Medulla oblongata (tissue), 1 donor: ENCODE measurements around the gene SAMD4B.
"Not testable (repeated sequence)": the region's sequence is repeated elsewhere in the genome, so short reads cannot be mapped to it uniquely, and the experiment has no call there.

Experiments used
- DNase-seq: peaks from one replicate; pipeline ENCODE4 v3.0.0-alpha.2; 2015; ENCODE audit errors: extremely low spot score

Gene SAMD4B

DNA sequence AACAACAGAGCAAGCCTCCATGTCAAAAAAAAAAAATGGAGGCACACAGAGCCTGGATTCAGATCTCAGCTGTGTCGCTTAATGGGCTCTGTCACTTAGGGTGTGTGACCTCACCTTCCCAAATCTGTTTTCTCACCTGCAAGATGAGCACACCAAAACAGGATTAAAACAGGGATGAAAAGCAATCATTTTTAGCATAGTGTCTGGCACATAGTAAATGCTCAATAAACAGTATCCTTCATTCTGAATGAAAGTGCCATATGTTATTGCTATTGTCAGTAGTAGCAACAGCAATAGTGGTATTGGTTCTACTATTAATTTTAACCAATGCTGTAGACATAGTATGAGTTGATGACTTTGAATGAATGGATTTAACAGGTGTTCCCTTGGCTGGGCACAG lies 23.3 kb downstream of the SAMD4B start:
- no peak for DNase-seq

DNA sequence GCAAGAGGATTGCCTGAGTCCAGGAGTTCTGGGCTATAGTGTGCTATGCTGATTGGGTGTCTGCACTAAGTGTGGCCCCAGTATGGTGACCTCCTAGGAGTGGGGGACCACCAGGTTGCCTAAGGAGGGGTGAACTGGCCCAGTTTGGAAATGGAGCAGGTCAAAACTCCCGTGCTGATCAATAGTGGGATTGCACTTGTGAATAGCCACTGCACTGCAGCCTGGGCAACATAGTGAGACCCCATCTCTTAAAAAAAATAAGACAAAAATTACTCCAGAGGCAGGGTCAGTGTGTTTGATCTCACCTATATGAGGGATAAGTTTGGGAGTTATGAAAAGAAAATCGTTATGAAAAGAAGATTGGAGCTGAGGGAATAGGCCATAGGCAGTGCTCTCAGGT lies 27.0 kb downstream of the SAMD4B start:
- no peak for DNase-seq

DNA sequence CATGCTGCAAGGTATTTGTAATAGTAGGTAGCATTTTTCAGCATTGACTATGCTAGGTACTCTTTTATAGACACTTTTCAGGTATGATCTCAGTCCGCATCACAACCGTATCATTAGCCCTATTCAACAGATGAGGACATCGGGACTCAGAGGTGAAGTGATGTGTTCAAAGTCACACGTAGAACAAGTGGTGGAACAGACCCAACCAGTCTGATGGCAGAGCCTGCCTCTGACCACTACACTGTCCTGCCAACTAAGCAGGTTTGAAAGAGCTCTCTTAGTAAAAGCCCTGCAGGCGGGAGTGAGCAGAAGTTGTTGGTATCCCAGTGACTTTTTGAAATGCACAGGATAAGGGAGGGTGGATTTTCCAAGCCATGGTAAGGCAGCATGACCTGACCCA lies 28.5 kb downstream of the SAMD4B start:
- no peak for DNase-seq

DNA sequence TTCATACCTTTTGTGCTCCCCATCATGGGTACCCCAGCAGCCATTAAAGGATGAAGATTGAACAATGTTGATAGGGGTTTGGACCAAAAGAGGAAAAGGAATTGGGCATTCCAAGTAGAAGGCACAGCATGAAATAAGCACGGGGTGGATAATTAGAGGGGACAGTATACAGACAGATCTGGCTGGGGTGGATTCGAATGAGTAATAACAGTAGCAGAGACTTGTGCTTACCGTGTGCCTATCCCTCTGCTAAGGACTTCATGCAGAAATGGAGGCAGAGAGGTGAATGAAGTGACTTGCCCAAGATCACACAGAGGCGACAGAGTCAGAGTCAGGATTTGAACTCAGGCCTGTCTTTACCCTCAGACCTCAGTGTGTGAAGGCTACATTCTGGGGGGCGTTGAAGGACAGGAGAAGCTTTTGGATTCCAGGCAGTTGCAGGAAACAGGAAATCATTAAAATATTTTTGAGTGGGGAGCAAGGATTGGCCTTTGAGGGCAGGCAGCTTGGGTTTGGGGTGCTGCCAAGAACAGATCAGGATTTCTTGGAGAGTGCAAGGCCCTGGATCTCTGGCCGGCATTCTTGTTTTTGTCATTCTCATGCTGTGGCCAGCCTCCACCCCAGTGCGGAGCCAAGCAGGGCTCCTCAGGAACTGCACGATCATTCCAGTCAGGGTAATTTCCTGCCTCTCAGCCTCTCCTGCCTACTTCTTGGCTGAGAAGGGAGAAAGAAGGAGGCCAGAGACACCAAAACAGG lies 30.0 kb downstream of the SAMD4B start:
- DNase-seq = peak; percentile 77

DNA sequence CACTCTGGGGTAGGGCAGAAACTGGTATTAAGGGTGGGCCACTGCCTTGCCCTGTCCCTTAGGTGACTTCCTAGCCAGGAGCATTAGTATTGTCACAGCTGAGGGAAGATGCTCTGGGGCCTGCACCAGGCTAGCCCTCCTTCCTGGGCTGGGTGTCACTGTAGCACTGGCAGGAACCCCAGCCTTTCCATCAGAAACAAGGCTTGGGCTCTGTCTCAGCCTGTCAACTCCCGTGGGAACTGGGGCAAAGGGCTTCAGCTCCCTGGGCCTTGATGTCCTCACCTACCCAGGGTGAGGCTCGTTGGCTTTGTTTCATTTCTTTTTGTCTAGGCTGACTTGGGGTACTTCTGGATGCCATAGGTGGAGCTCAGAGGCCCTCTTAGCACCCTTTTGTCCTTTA lies 30.7 kb downstream of the SAMD4B start:
- DNase-seq = no peak

DNA sequence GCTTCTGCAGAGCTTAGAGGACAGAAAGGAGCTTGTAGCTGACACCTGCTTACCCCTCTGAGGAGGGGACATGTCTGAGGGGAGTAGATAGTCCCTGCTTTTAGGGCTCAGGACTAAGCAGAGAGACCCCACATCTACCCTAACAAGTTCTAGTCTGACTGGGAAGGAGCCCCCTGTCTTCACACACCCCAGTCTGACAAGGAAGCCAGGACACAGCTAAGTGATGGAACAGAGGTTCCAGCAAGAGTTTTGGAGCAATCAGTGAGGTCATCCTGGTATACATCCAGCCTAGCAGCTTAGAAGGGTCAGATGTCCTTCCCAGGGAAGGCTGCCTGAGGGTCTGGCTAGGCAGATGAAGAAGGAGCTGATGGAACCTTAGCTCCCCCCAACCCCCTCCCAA lies 33.7 kb downstream of the SAMD4B start:
- no peak for DNase-seq

DNA sequence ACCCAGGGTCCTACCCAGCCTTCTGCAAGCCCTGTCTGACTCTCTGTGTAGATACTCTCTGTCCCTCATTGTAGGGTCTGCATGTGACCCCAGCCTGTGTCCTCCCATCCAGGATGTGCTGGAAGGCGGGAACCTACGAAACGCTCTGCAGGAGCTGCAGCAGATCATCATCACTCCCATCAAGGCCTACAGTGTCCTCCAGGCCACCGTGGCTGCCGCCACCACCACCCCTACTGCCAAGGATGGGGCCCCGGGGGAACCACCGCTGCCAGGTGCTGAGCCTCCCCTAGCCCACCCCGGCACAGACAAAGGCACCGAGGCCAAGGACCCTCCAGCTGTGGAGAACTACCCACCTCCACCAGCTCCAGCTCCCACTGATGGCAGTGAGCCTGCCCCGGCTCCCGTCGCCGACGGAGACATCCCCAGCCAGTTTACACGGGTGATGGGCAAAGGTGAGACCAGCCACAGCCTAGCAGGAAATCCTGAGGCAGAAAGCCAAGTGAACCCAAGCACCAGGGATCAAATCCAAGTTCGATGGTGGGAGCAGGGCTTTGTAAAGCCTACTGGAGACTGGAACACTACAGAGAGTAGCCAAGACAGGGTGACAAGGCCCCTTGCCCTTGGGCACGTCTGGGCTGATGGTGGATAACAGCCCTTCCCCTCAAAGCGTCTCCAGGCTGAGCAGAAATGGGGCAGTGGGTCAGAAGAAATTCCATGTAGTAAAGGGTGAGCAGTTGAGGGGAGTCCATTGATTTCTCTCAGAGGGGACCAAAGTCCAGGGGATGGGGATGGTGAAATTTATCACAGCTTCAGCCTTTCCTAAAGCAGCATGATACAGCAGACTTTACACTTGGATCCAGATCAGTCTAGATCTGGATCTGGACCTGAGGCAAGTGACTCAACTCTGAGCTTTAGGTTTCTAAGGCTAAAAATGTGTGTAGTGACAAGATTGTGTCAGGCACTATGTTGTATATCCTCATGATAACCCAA lies 35.4 kb downstream of the SAMD4B start:
- DNase-seq = no peak

DNA sequence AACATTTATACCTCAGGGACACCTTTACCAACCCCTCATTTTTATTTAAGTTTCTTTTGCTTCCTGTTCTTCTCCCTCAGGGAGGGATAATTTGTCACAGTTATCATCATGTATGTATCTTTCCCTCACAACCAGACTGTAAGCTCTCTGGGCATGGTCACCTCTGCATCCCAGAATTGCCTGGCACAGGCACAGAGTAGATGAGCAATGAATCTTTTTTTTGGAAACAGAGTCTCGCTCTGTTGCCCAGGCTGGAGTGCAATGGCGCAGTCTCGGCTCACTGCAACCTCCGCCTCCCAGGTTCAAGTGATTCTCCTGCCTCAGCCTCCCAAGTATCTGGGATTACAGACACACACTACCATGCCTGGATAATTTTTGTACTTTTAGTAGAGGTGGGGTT lies 37.1 kb downstream of the SAMD4B start:
- not testable (repeated sequence) for DNase-seq

DNA sequence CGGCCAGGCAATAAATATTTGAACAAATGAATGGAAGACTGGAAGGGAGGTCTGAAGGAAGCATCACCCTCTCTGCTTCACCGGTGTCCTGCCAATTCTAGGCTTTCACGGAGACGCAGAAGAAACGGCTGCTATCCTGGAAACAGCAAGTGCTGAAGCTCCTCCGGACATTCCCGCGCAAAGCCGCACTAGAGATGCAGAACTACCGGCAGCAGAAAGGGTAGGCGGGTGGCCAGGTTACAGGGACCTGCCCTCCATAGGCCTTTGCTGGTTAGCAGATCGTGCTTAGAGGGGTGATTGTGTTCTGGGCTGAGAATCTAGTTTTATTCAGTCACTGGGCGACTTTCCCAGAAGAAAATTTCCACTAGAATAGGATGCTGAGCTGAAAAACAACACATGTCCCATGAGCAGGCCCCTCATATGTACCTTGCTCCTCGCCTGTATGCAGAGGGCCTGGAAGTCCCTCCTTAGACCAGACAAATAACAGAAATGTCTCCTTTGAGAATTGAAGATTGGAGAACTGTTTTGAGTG lies 37.7 kb downstream of the SAMD4B start:
- DNase-seq = peak; percentile 76

DNA sequence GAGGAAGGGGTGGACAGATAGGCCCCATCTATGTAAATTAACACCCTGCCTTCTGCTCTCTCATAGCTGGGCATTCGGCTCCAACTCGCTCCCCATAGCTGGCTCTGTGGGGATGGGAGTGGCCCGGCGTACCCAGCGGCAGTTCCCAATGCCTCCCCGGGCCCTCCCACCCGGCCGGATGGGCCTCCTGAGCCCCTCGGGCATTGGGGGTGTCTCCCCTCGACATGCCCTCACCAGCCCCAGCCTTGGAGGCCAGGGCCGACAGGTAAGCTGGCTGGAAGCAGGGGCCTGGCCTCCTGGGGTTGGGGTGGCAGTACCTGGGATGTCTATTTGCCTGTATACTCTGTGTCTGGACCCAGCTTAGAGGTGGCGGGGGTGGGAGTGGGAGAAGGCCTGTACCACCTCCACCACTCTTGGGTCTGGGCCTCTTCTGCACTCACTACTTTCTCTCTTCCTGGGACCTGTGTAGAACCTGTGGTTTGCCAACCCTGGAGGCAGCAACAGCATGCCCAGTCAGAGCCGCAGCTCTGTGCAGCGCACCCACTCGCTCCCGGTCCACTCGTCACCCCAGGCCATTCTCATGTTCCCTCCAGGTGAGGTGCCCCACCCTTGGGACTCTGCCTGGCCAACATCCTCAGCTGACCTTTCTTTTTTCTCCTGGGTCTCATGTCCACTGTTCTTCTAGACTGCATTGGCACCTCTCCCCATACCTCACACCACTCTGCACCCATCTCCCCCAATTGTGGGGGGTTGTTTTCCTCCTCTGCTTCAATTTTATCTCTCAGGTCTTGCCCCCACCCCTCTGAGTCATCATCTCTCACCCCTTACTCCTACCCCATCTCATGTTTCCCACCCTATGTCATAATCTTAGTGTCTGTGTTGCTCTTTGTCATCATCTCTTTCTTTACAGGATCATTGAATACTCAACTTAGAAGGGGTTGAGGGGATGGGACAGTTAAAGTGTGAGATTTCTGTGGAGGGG lies 38.6 kb downstream of the SAMD4B start:
- DNase-seq = no peak

DNA sequence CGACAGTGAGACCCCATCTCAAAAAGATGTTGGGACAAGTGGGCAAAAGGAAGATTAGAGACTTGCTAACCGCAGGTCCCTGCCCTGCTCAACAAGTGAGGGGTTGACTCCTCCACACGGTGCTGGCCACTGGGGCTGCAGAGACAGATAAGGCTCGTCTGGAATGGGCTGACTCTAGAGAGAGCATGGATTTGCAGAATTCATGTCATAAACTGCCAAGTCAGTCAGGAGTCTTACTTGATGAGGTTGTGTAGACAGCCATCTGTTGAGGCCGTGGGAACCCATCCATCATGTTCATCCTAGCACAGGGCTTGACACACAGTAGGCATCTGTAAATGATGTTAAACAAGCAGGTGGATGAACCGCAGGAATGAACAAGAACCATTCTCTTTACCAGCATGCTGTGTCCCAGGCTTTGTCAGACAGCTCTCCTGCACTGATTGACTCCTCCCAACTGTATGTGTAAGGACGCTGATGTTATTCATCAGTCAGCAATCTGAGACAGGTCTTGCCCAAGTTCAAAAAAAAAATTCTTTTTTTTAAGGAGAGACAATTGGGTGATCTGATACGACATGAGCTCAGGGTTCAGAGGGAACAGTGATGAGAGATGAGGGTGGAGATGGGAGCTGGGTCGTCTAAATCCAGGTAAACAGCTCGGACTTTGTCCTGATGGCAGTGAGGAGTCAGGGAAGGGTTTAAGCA lies 39.8 kb downstream of the SAMD4B start:
- DNase-seq = no peak

DNA sequence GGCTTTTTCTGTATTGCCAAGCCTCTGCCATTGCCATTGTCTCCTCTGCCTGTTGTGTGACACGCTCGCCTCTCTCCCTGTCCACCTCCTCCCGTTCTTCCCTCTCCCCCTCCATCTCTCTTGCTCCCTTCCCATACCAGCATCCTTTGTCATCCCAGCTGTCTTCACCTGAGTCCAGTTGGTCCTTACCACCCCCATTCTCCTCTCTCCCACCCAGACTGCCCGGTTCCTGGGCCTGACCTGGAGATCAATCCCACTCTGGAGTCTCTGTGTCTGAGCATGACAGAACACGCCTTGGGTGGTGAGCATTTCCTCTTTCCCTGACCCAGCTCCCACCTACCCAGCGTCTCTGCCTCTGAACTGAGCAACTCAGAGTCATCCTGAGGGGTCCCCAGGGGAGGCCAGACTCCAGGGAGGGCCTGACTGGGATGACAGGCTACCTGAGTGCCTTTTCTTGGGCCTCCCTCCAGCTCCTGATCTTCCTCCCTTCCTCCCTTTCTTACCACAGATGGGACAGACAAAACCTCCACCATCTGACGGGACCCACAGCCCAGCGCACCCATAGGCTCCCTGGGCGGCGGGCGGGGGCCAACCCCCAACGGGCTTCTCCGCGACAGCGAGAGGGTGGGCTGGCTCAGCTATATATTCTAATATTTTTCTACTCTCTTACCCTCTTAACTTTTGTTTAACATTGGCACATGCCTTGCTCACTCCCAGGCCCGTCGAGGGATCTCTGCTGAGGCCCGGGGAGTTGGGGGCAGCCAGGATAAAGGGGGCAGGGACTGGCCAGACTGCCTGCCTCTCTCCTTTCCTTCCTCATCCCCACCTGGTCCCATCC lies 41.0 kb downstream of the SAMD4B start:
- no peak for DNase-seq

DNA sequence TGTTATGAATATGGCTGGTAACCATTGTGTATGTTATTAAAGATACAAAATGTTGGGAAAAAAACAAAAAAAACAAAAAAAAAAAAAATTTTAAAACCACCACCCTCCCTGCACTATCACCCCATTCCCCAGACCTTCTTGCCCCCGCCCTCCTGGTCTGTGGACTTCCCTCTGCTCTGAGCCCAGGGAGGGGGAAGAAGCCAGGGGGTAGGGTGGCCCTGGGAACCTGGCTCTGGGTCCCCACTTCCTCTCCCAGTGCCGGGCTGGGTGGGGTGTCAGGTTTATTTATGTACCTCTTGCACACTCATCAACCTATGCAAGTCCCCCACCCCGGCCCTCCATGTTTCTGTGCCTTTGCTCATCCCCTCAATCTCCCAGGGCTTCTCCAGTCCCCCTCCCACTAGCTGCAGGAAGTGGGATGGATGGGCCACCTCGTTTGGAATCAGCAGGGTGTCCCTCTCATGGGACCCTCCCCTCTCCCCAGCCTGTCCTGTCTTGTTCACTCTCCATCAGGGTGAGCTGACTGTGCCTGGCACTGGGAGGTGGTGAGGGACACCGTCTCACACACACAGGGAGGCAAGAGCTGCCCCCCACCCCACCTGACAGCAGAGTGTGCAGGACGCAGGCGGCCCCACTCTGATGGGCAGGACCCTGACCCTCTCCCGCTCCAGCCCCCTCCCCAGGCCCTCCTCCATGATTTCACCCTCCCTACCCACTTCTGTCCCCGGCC lies 42.8 kb downstream of the SAMD4B start:
- DNase-seq = no peak

DNA sequence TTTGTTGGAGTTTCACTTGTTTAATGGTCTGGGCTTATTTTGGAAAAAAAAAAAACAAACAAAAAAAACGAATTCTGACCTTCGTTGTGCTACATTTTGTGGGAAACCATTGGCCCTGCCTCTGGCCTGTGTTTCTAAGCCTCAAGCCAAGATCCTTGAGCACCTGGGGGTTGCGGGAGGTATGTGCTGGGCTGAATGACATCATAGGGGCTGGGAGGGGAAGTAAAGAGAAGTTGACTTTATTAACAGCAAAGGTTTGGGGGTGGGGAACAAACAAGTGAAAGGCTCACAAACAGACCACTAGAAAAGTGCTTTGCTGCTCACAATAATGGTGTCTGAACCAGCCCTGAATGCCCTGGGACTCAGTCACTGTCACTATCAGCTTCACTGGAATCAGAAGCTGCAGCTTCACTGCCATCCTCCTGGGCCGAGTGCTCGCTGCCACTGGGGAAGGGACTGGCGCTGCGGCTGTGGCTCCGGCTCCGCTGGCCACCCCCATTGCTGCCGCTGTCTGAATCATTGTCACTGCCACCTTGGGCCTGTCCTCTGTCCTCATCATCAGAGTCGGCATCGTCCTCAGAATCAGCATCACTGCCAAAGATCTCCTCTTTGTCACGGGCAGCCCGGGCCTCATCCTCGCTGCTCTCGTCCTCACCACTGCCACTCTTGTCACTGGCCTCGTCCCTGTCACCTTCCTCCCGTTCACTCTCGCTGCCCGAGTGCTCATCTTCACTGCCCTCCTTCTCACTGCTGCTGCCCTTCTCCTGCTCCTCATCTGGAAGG lies 43.6 kb downstream of the SAMD4B start:
- no peak for DNase-seq

DNA sequence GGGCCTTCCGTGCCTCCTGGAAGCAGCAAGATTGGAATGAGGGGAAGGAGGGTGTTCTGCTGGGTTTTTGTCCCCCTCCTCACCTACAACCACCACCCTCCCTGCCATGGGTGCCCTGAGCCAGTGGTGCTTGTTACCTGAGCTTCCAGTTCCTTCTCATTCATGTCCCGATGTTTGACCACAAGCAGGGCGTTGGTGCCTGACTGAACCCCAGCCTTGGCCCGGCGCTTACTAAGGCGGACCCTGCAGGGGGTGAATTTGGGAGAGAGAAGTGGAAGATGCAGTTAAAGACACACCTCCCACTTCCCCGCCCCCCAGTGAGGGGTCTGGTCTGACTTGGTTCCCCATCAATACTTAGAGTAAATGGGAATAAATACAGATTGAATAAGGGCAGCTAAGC lies 44.3 kb downstream of the SAMD4B start:
- DNase-seq = no peak

DNA sequence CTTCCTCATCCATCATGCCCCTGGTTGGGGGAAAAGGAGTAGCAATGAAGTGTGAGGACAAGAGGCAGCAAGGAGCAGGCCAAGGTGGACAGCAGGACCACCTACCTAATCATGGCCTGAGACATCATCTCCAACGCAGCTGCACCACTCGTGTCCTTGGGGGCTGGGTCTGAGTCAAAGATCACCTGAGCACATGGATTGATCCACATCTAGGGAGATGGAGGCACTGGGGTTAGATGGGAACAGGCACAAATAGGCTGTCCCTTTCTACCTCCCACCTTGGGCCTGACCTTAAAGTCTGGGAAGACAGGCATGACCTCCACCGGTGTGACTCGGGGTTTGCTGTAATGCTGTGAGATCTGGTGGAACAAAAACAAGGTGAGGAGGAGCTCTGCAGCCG lies 46.4 kb downstream of the SAMD4B start:
- DNase-seq = no peak

DNA sequence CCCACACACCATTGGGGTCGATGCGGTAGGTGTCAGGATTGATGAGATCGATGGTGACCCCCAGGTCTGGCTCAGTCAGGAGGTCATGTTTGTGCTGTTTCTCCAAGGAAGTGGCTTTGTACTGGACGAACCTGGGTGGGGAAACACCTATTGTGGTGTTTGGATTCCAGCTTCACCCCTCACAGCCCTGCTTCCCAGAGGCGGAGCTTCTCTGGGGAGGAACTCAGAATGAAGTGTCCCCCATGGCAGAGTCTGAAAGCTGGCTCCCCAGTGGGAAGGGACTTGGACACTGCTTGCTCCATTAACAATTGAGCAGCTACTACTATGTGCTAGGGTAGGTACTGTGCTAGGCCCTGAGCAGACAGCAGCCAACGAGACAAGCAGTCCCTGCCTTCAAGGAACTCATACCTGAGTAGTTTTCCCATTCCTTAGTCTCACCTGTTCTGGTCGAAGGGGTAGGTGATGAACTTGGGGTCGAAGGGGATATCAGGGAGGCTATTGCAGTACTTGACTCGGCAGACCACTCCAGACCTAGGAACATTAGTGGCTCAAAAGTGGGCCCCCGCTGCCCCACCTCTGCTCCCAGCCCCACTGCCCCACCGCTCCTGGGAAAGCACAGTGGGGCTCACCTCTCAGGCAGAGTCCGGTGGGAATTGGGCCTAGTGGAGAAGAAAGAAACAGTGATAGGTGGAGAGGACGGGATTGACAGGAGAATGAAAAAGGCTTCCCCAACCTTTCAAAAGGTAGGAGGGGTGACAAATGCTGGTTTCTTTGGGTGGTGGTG lies 47.6 kb downstream of the SAMD4B start:
- no peak for DNase-seq

DNA sequence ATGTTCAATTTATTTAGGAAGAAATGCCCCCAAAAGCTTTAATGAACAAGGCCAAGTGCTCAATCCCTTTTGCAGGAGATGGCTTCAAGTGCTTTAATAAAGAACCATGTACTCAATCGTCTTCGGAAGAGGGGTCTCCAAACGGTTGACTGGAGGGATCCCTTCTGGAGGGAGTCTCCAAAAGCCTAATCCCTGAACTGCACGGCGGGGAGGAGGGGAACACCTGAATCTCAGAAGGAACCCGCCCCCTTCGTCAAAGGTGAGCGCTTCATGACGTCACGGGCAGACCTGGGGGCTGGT lies 48.2 kb downstream of the SAMD4B start:
- no peak for DNase-seq
